ENCODE measurements around the gene CPB1.
"Not testable (repeated sequence)": the region's sequence is repeated elsewhere in the genome, so short reads cannot be mapped to it uniquely, and the experiment has no call there.

Gene CPB1

DNA sequence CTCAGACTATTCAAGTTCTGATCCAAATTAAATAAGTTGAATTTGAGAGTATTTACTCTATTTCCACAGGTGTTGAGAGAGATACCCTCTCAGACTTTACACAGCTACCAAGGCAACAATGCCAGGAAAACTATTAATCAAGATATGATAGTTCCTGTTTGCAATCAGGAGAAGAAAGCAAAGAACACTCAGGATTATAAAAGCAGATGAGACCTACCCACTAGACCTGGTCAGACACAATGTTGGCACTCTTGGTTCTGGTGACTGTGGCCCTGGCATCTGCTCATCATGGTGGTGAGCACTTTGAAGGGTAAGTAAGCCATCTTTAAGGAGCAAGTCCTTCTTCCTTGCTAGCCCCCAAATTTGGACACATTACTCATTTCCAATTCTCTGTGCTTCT is at the start of gene CPB1:
CPB1 (plus strand) TSS at position 227 of the 400 bp plus-strand sequence; CDS start at position 240, 13 bp downstream.
- DNase-seq: no peak
- Mint-ChIP-seq H3K9me3 (peaks cover 3% of the 10 kb centered on the region), H3K27me3 (ENCODE audit: low read depth, poor library complexity) (no peaks in the 10 kb centered on the region), H3K4me3 (no peak within 1 kb of the TSS), H3K27ac (no peak within 1 kb of the TSS), H3K36me3 (ENCODE audit: low read depth) (no peaks in the 10 kb centered on the region), H3K4me1 (peaks cover 26% of the 10 kb centered on the region)
- TF ChIP-seq, protein P1, sequence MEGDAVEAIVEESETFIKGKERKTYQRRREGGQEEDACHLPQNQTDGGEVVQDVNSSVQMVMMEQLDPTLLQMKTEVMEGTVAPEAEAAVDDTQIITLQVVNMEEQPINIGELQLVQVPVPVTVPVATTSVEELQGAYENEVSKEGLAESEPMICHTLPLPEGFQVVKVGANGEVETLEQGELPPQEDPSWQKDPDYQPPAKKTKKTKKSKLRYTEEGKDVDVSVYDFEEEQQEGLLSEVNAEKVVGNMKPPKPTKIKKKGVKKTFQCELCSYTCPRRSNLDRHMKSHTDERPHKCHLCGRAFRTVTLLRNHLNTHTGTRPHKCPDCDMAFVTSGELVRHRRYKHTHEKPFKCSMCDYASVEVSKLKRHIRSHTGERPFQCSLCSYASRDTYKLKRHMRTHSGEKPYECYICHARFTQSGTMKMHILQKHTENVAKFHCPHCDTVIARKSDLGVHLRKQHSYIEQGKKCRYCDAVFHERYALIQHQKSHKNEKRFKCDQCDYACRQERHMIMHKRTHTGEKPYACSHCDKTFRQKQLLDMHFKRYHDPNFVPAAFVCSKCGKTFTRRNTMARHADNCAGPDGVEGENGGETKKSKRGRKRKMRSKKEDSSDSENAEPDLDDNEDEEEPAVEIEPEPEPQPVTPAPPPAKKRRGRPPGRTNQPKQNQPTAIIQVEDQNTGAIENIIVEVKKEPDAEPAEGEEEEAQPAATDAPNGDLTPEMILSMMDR (IDR thresholded peaks at IDR 0.05): no peak

DNA sequence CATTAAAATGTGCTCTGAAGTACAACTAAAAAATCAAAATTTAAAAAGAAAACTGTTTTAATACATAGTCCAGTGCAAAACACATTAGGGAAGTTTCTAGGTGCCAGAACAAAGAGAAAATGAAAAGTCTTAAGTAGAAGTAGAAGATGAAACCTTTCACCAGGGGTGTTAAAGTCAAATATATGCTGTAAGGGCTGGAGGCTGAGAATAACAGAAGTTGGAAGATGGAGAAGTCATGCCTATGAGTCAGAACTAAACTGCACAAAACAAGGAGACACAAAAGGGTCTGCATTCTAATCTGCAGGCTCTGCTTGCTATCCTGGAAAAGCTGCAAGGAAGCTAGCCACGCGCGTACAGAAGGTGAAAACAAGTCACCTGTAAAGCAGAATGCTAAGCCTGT is 48.7 kb upstream of the CPB1 start:
- H3K27me3 Mint-ChIP-seq (ENCODE audit: low read depth, poor library complexity): no peaks in the 10 kb centered on the region
- TF ChIP-seq, protein P1 (IDR thresholded peaks at IDR 0.05): no peak
- H3K36me3 Mint-ChIP-seq (ENCODE audit: low read depth): no peaks in the 10 kb centered on the region
- H3K9me3 Mint-ChIP-seq: peaks cover 3% of the 10 kb centered on the region
- no peaks in the 10 kb centered on the region for H3K4me1 Mint-ChIP-seq
- no peak for DNase-seq
- H3K27ac Mint-ChIP-seq: no peak overlapping the region
- H3K4me3 Mint-ChIP-seq: no peak overlapping the region

DNA sequence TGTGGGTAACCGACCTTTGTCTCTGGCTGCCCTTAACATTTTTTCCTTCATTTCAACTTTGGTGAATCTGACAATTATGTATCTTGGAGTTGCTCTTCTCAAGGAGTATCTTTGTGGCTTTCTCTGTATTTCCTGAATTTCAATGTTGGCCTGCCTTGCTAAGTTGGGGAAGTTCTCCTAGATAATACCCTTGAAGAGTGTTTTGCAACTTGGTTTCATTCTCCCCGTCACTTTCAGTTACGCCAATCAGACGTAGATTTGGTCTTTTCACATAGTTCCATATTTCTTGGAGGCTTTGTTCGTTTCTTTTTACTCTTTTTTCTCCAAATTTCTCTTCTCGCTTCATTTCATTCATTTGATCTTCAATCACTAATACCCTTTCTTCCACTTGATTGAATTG is 42.6 kb upstream of the CPB1 start:
- not testable (repeated sequence) for H3K36me3 Mint-ChIP-seq (ENCODE audit: low read depth); H3K4me3 Mint-ChIP-seq; H3K27ac Mint-ChIP-seq; DNase-seq; H3K27me3 Mint-ChIP-seq (ENCODE audit: low read depth, poor library complexity)
- peaks cover 39% of the 10 kb centered on the region for H3K9me3 Mint-ChIP-seq
- peaks cover 21% of the 10 kb centered on the region for H3K4me1 Mint-ChIP-seq

DNA sequence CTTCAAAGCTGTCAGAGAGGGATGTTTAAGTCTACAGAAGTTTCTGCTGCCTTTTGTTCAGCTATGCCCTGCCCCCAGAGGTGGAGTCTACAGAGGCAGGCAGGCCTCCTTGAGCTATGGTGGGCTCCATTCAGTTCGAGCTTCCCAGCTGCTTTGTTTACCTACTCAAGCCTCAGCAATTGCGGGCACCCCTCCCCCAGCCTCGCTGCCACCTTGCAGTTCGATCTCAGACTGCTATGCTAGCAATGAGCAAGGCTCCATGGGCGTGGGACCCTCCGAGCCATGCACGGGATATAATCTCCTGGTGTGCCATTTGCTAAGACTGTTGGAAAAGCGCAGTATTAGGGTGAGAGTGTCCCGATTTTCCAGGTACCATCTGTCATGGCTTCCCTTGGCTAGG is 41.5 kb upstream of the CPB1 start:
- H3K27me3 Mint-ChIP-seq (ENCODE audit: low read depth, poor library complexity); H3K36me3 Mint-ChIP-seq (ENCODE audit: low read depth); H3K27ac Mint-ChIP-seq; H3K4me3 Mint-ChIP-seq; DNase-seq: not testable (repeated sequence)
- peaks cover 39% of the 10 kb centered on the region for H3K9me3 Mint-ChIP-seq
- peaks cover 32% of the 10 kb centered on the region for H3K4me1 Mint-ChIP-seq

DNA sequence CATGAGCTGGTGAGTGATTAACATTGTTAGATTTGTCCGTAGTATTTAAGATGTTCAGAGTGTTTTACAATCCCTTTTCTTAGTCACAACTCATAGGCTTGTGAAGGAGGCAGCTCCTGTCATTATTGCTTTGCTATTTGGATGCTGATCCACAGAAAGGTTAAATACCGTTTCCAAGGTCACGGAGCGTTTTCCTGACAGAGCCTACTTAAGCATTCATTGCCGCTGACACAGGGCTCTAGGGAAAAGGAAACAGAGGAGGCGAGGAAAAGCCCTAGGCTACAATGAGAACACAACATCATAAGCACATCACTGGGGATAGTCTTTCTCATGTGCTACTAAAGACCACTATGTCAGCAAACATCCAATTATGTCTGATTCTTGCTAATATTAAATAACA is 38.5 kb upstream of the CPB1 start:
- Mint-ChIP-seq H3K27me3 (ENCODE audit: low read depth, poor library complexity) (peaks cover 9% of the 10 kb centered on the region), H3K27ac (peak overlapping the region; percentile 74), H3K4me1 (peaks cover 53% of the 10 kb centered on the region), H3K9me3 (peaks cover 39% of the 10 kb centered on the region), H3K4me3 (no peak overlapping the region), H3K36me3 (ENCODE audit: low read depth) (peaks cover 10% of the 10 kb centered on the region)
- TF ChIP-seq, protein P1 (IDR thresholded peaks at IDR 0.05): no peak
- DNase-seq: peak; percentile 33

DNA sequence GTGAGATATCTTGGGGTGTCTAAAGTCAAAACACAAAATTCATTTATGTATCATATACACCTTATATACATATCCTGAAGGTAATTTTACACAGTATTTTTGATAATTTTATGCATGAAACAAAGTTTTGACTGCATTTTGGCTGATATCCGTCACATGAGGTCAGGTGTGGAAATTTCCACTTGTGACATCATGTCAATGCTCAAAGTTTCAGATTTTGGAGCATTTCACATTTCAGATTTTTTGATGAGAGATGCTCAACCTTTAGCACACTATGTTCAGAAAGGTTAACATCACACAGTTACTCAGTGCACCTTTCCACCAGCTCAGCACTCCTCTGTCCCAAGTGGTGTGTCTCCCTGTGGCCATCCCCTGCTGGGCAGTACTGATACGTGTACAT is 37.7 kb upstream of the CPB1 start:
- no peak for DNase-seq
- peaks cover 10% of the 10 kb centered on the region for H3K36me3 Mint-ChIP-seq (ENCODE audit: low read depth)
- peaks cover 60% of the 10 kb centered on the region for H3K4me1 Mint-ChIP-seq
- H3K27ac Mint-ChIP-seq: peak overlapping the region; percentile 56
- peaks cover 33% of the 10 kb centered on the region for H3K9me3 Mint-ChIP-seq
- peaks cover under 1% of the 10 kb centered on the region for H3K27me3 Mint-ChIP-seq (ENCODE audit: low read depth, poor library complexity)
- H3K4me3 Mint-ChIP-seq: no peak overlapping the region
- TF ChIP-seq, protein P1 (IDR thresholded peaks at IDR 0.05): no peak

DNA sequence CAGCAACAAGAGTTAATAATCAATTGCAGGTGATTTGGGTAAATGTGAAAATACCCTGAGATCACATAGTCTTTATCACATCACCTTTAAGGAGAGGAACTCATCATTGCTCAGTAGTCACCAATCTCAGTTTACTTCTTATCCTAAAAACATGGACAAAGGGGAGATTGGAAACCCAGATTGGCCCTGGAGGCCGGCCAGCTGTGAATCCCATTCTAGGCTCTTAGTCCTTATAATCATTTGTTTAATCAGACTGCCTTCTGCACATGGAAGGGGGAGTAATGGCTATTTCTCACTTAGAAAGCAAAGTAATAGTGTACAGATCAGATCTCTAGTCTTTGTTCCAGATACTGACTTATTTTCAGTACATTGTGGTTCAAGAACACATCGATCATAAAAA is 37.2 kb upstream of the CPB1 start:
- Mint-ChIP-seq H3K36me3 (ENCODE audit: low read depth) (peaks cover 10% of the 10 kb centered on the region), H3K4me3 (no peak overlapping the region), H3K9me3 (peaks cover 29% of the 10 kb centered on the region), H3K27me3 (ENCODE audit: low read depth, poor library complexity) (no peaks in the 10 kb centered on the region), H3K4me1 (peaks cover 64% of the 10 kb centered on the region), H3K27ac (peak overlapping the region; percentile 56)
- TF ChIP-seq, protein P1 (IDR thresholded peaks at IDR 0.05): no peak
- DNase-seq: no peak
